Measurements from ENCODE around the gene GBP4. TPM values are rescaled to one million over a fixed set of nuclear protein-coding genes. Genes with fewer than 3 reads are reported as not detected.

Gene GBP4
- total and polyA plus RNA-seq, 12 donors, result 2.9 to 46.5 (median 10.4) TPM

GRCh38 chr1:89166705-89167104, 32.0 kb downstream of the GBP4 start:
- H3K4me1 ChIP-seq, result no peaks in the 10 kb centered on the region
- no peak for ATAC-seq
- intact Hi-C loops (cut with DNase I), result no loop called here
- TF ChIP-seq CTCF (IDR thresholded peaks at IDR 0.05), result no peak
- no peak overlapping the region for H3K27ac ChIP-seq
- H3K4me3 ChIP-seq, result no peak overlapping the region
- no peaks in the 10 kb centered on the region for H3K36me3 ChIP-seq
- WGBS, 2 donors, result 82 to 92% methylated on average over 1 of the region's 1 CpG
- H3K9me3 ChIP-seq, result peaks cover 0 to under 1% (median 0%) of the 10 kb centered on the region in 11 donors
- no peak for DNase-seq
- H3K27me3 ChIP-seq, result no peaks in the 10 kb centered on the region

- no peak for TF ChIP-seq CTCF (IDR thresholded peaks at IDR 0.05)
- no peaks in the 10 kb centered on the region for H3K27me3 ChIP-seq
- no peak overlapping the region for H3K27ac ChIP-seq
- H3K4me3 ChIP-seq, result no peak overlapping the region
- no peaks in the 10 kb centered on the region for H3K4me1 ChIP-seq
- peaks cover 0 to 10% (median 0%) of the 10 kb centered on the region in 11 donors for H3K9me3 ChIP-seq
- WGBS, 2 donors, result 94 to 95% methylated on average over 5 of the region's 5 CpGs
- H3K36me3 ChIP-seq, result no peaks in the 10 kb centered on the region
- ATAC-seq, result no peak
- DNase-seq, result no peak
- intact Hi-C loops (cut with DNase I), result no loop called here
These were observed 32.9 kb downstream of the GBP4 start for GRCh38 chr1:89165811-89166210.

GRCh38 chr1:89151047-89151446, 47.7 kb downstream of the GBP4 start:
- intact Hi-C loops (cut with DNase I), result no loop called here
- Histone ChIP-seq H3K4me1 (no peaks in the 10 kb centered on the region), H3K36me3 (no peaks in the 10 kb centered on the region), H3K27ac (no peak overlapping the region), H3K9me3 (peaks cover 0 to 3% (median 0%) of the 10 kb centered on the region in 11 donors), H3K4me3 (no peak overlapping the region), H3K27me3 (no peaks in the 10 kb centered on the region)
- ATAC-seq (no peak), DNase-seq (no peak)
- 46 to 71% methylated on average over 1 of the region's 1 CpG for WGBS, 2 donors
- TF ChIP-seq CTCF (IDR thresholded peaks at IDR 0.05), result no peak

GRCh38 chr1:89149976-89150375, 48.8 kb downstream of the GBP4 start:
- WGBS, 2 donors, result 82% methylated on average over 3 of the region's 3 CpGs
- ATAC-seq (no peak), DNase-seq (no peak)
- no peak for TF ChIP-seq CTCF (IDR thresholded peaks at IDR 0.05)
- Histone ChIP-seq H3K9me3 (no peaks in the 10 kb centered on the region), H3K36me3 (no peaks in the 10 kb centered on the region), H3K4me3 (no peak overlapping the region), H3K27ac (no peak overlapping the region), H3K4me1 (no peaks in the 10 kb centered on the region), H3K27me3 (no peaks in the 10 kb centered on the region)
- intact Hi-C loops (cut with DNase I), result loop anchor here in 1 of 10 donors (10.0 kb wide), 1 partner anchor 205 kb away; no protein-coding TSS in a partner anchor
